GM12878 (cell line): ENCODE measurements around the gene PRCC. TPM values are rescaled to one million over a fixed set of nuclear protein-coding genes. Genes with fewer than 3 reads are reported as not detected.

Experiments
- BCLAF1 ChIP-seq: fragments of 450-650 bp; IDR thresholded peaks from 2 replicates; pipeline ENCODE4 v1.6.1; 2017; ENCODE audit warnings: antibody characterized with exemption, mild to moderate bottlenecking, moderate library complexity
- BHLHE40 ChIP-seq, 2 experiments: fragments of 450-650 bp in 1 of 2; IDR thresholded peaks; 2 replicates each; pipeline ENCODE4 v1.6.1; 2011 to 2017; ENCODE audit warnings: low read depth in 2 of 2, borderline replicate concordance in 1 of 2, improper control_type of control experiment in 1 of 2, low read length in 1 of 2, mild to moderate bottlenecking in 1 of 2
- CREB1 ChIP-seq: IDR thresholded peaks from 2 replicates; pipeline ENCODE4 v1.6.1; 2012; ENCODE audit warnings: low read depth, mild to moderate bottlenecking, inconsistent platforms
- ESRRA ChIP-seq: IDR thresholded peaks from 2 replicates; pipeline ENCODE4 v1.6.1; 2012; ENCODE audit warnings: mild to moderate bottlenecking, low read length, improper control_type of control experiment
- FOXM1 ChIP-seq: IDR thresholded peaks from 2 replicates; pipeline ENCODE4 v1.6.1; 2012; ENCODE audit warnings: low read depth, mild to moderate bottlenecking, inconsistent platforms, low read length, moderate library complexity
- HSF1 ChIP-seq: fragments of 150-350 bp; IDR thresholded peaks from 2 replicates; pipeline ENCODE4 v1.6.1; 2014; ENCODE audit warnings: mild to moderate bottlenecking, low read depth, low read length
- KAT2A ChIP-seq: conservative IDR thresholded peaks from 2 replicates; pipeline ENCODE4 v1.6.1; 2011; ENCODE audit warnings: low read depth, low read length; ENCODE audit not compliant: control insufficient read depth
- MAX ChIP-seq: IDR thresholded peaks from 2 replicates; pipeline ENCODE4 v1.6.1; 2012; ENCODE audit warnings: low read depth, low read length, improper control_type of control experiment
- MYB ChIP-seq: fragments of 150-350 bp; IDR thresholded peaks from 2 replicates; pipeline ENCODE4 v1.6.1; 2014; ENCODE audit warnings: mild to moderate bottlenecking, low read depth, low read length, borderline replicate concordance
- NFXL1 ChIP-seq: fragments of 450-650 bp; IDR thresholded peaks from 2 replicates; pipeline ENCODE4 v1.6.1; 2017; ENCODE audit warnings: antibody characterized with exemption, mild to moderate bottlenecking, borderline replicate concordance
- POU2F2 ChIP-seq: IDR thresholded peaks from 3 replicates; pipeline ENCODE4 v1.6.1; 2011; ENCODE audit warnings: low read depth, mild to moderate bottlenecking, low read length, borderline replicate concordance
- SKIL ChIP-seq: fragments of 450-650 bp; IDR thresholded peaks from 2 replicates; pipeline ENCODE4 v1.6.1; 2017; ENCODE audit warnings: mild to moderate bottlenecking, low read depth, inconsistent platforms; ENCODE audit not compliant: poor library complexity, severe bottlenecking
- SMAD5 ChIP-seq: IDR thresholded peaks from 2 replicates; pipeline ENCODE4 v1.6.1; 2016; ENCODE audit warnings: antibody characterized with exemption, low read depth
- ZBTB4 ChIP-seq: fragments of 450-650 bp; formaldehyde crosslinking; IDR thresholded peaks from 2 replicates; pipeline ENCODE4 v1.4.0; 2022; ENCODE audit warnings: mild to moderate bottlenecking, moderate library complexity
- polyA plus RNA-seq, 11 experiments: library from polyadenylated mRNA; depleted of rRNA in 4 of 11; unstranded in 6 of 11; stranded (reverse) in 5 of 11; fragments of >200 nt; fragmentation: Nextera tagmentation in 4 of 11; fragmentation: Illumina TruSeq in 1 of 11; extraction: Ambion mirVana in 4 of 11; extraction: Trizol in 1 of 11; gene quantifications; 1 replicate in 1 of 11; 2 replicates in 10 of 11; pipeline versions ENCODE4 v1.2.1 to v1.2.3, GENCODE V29; 2011 to 2016; ENCODE audit warnings: inconsistent platforms in 2 of 11, missing spikeins in 2 of 11, low read depth in 1 of 11
- total RNA-seq, 4 experiments: library from RNA; depleted of rRNA in 3 of 4; stranded (reverse); fragments of >200 nt in 3 of 4; fragmentation: Illumina TruSeq in 1 of 4; extraction: Trizol in 1 of 4; gene quantifications; 2 replicates each; pipeline versions ENCODE4 v1.2.1 to v1.2.3, GENCODE V29; 2013 to 2021

PRCC gene
- total and polyA plus RNA-seq, 10 of the 15 experiments (the other 5 are each of a cell fraction or from before 2014, with no cell fraction given) = 23.8 to 132 (median 63.1) TPM

GRCh38 chr1:156746406-156746727, 21.0 kb upstream of the PRCC start (continued):
- TF ChIP-seq SKIL (no peak), POU2F2 (no peak), HSF1 (no peak), ZBTB4 (CRISPR knock-in tag) (no peak), BCLAF1 (no peak), MYB (no peak), ESRRA (no peak), KAT2A (no peak), SMAD5 (no peak), BHLHE40 (IDR thresholded peaks at IDR 0.05; ENCODE audit: borderline replicate concordance in 1 of 2, low read depth in 2 of 2, low read length in 1 of 2) (0 out of 4 replicates have a peak, but pooled peaks of 1 of the 2 experiments have one; percentile 33), CREB1 (no peak), NFXL1 (no peak), MAX (no peak), FOXM1 (no peak)
